Stimulated activated CD4-positive, alpha-beta T cell treated with anti-CD3 and anti-CD28 coated beads, Interleukin-2, amount 100 ng/mL, for 24 hours (primary cell): ENCODE measurements around the gene DNALI1.
A peak's percentile ranks its signal among the peaks of the same experiment; 100 is the strongest.
"Not testable (repeated sequence)": the region's sequence is repeated elsewhere in the genome, so short reads cannot be mapped to it uniquely, and the experiment has no call there.

Source experiments
- DNase-seq, 2 donors: peaks; one replicate each; pipeline ENCODE4 v3.0.0-alpha.2; 2020

The DNALI1 gene

DNA sequence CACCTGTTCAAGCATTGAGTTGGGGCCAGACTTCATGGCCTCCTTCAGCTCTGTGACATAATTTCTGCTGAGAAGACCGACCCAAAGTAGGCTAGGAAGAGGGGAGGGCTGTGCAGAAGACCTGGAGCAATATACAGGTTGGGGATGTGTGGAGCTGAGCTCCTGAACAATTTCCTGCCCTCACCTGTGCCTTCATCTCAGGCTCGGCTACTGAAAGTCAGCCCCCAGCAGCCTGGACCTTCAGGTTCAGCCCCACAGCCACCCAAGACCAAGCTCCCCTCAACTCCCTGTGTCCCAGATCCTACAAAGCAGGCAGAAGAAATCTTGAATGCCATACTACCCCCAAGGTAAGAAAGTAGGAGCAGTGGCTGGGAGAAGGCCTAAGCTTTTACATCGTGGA, 662 bp downstream of the DNALI1 start:
- no peak for DNase-seq

- DNase-seq = no peak
Measured at GRCh38 chr1:37558411-37558810, 1.7 kb downstream of the DNALI1 start.

DNA sequence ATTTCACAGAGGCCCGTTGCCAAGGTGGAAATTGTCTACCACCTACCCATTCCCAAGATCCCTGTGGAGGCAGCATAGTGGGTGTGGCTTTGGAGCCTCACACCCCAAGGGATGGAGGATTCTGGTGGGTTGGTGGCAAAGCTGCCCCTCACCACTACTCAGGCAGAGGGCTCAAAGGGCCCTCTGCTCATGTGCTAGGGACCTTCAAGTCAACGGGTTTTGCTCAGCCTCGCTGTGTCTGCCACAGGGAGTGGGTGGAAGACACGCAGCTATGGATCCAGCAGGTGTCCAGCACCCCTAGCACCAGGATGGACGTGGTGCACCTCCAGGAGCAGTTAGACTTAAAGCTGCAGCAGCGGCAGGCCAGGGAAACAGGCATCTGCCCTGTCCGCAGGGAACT, 2.3 kb downstream of the DNALI1 start:
- DNase-seq = no peak

DNA sequence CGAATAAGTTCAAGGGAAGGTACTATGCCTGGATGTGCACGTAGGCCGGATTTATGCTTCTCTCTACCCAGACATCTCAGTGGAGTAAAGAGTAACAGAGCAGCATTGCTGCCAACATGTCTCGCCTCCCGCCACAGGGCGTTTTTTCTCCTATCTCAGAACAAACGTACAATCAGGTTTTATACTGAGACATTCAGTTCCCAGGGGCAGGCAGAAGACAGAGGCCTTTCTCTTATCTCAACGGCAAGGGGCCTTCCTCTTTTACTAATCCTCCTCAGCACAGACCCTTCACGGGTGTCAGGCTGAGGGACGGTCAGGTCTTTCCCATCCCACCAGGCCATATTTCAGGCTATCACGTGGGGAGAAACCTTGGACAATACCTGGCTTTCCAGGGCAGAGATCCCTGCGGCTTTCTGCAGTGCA, 3.2 kb downstream of the DNALI1 start:
- not testable (repeated sequence) for DNase-seq

DNA sequence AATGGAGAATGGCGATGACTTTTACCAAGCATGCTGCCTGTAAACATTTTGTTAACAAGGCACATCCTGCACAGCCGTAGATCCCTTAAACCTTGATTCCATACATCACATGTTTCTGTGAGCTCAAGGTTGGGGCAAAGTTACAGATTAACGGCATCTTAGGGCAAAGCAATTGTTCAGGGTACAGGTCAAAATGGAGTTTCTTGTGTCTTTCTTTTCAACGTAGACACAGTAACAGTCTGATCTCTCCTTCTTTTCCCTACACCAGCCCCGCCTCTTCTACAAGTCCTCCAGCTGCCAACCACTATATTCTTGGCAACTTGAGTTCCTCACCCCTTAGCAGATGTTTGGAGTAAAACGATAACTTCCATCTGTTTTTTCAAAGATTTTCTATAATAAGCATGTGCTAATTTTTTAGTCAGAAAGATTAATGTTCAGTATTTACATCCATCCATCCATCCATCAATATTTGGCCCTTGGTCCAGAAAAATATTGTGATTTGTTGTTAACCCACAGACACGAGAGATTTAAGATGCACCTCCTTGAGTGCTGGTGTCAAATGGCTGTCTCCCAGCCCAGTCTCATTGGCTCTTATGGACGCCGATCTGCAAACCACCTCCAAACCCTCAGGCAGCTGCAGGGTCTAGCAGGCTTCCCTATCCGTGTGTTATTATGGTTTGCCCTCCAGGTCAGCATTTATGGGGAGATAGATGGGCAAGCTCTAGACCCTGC, 3.8 kb downstream of the DNALI1 start:
- no peak for DNase-seq

- peak; percentile 39 to 40 for DNase-seq
Measured at GRCh38 chr1:37561133-37562132, 4.7 kb downstream of the DNALI1 start.

- DNase-seq = no peak
Measured at GRCh38 chr1:37562984-37563383, 6.2 kb downstream of the DNALI1 start.

GRCh38 chr1:37564892-37565291, 8.2 kb downstream of the DNALI1 start:
- DNase-seq = no peak

DNA sequence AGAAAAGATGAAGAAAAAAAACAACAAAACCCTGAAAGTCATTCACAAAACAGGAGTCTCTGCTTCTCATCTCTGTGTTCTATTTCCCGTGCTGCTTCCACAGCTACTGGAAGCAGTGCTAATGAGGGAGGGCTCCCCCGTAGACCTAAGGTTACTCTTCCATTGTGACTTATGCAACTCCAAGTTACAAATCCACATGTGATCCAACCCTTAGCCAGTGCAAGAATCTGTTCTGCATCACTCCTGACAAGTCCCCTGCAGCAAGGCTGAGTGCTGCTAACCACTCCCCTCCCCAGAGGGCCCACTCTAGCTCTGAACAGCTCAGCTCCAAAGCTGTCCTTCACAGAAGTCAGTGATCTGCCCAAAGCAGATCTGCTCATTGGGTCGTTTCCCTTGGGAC, 10.3 kb downstream of the DNALI1 start:
- no peak for DNase-seq

GRCh38 chr1:37570528-37571334, 14.0 kb downstream of the DNALI1 start:
- DNase-seq = no peak

GRCh38 chr1:37574834-37575480, 18.2 kb downstream of the DNALI1 start:
- no peak for DNase-seq

DNA sequence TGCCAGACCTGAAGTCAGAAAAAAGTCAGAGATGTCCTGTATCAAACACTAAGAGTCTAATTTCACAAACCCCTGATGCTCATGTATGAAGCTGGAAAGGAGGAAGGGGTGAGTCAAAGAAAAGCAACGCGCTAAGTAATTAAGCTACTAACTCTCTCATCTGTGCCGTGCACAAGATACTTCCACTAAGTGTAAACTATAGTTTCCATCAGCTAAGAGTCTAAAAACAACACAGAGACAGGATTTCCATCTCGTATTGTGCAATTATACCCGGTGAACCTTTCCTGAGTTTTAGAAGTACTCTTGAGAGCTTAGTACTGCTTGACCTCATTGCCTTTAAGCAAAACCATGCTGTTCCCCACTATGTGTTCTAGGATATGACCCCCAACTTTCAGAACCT, 19.0 kb downstream of the DNALI1 start:
- no peak for DNase-seq

- DNase-seq = not testable (repeated sequence)
Measured at GRCh38 chr1:37584544-37584943, 27.8 kb downstream of the DNALI1 start.

- DNase-seq = no peak
Measured at GRCh38 chr1:37588939-37589338, 32.2 kb downstream of the DNALI1 start.

DNA sequence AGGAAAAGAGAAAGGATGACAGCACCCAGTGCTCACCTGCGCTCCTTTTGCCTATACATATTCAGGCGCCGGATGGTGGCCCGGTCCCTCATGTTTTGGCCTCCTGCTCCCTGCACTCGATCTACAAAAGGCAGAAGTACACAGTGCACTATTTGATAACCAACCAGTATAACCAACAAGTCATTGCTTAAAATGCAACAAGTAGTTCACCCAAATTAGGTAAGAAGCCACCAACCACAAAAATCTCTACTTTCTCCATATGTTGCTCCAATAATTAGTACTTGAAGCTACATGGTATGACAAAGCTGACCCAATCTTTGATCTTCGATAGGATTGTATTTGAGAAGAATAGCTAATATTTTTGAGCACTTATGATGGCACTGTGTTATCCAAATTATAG, 37.0 kb downstream of the DNALI1 start:
- DNase-seq = no peak

DNA sequence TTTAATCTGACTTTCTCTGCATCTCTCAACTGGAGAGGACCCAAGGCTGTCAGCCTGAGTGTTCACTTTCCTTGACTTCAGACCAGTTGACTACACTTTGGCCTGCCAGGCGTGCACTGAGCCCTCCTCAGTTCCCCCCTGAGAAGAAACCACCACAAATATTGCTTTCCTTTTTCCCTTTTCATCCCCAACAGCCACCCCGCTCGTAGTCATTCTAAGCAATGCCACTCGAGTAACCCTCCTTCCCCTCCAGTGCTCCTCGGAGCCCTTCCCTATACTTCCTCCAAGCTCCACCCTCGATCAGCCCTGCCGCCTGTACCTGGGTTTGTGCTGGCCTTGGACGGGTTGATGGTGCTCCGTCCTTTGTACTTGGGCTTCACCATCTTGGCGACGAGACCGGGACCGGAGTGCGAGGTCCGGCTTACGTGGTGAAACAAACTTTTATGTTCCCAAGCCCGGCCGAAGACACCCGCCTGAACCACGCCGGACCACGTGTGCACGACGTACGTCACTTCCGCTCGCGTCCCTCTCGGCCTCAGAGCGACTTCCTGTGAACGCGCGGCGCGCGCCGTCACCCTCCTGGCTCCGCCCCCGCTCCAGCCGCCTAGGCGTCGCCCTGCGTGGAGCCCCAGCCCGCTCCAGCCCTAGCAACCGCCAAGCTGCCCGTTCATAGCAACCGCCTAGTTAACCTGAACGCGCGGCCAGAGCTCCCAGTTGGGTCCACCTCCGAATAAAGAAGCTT, 38.9 kb downstream of the DNALI1 start, which contains the start of gene GNL2:
GNL2 (minus strand) TSS at position 498 of the 742 bp plus-strand sequence; CDS start at position 383, 115 bp downstream.
- peak; percentile 95 to 98 for DNase-seq

DNA sequence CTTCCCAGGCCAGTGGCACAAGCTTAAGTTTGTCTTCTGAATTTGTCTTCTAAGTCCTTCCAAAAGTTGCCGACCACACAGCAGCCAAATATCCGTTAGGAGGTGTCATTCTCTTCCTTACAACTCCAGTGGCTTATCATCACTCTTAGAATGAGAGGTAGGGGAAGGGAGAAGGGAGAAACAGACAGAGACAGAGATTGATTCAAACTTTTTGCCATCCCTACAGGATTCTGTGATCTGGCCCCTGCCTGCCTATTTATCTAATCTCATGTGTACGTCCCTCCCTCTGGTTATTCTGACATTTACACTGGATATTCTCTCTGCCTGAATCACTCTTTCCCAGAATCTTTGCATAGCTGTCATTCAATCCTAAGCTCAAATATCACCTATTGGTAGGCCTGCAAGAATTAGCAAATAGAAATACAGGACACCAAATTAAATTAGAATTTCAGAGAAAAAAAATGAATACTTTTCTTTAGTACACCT, 39.5 kb downstream of the DNALI1 start:
- no peak for DNase-seq

GRCh38 chr1:37599940-37600339, 43.2 kb downstream of the DNALI1 start:
- DNase-seq = no peak

DNA sequence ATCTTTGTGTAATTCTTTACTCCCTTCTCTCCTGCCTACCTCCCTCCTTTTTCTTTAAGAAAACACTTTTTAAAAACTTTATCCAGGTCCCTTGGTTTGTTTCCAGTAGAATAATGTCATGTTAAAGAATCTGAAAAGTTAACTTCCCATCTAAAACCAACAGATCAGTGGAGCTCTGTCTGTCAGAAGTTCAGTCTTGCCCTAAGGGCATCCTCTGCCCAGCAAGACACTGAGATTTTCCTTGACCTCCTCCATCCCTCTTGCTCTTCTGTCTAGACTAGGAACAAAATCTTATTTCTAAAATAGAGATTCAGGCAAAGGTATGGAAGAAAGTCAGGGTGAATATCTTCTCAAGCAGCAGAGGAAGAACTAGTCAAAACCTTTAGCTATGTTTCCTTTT, 44.7 kb downstream of the DNALI1 start:
- DNase-seq = no peak

- DNase-seq = peak; percentile 16 to 34
Measured at GRCh38 chr1:37602750-37603694, 46.3 kb downstream of the DNALI1 start.
